HG03045 (cell line): ENCODE results near the gene CTSZ.
"Not testable (repeated sequence)": the region's sequence is repeated elsewhere in the genome, so short reads cannot be mapped to it uniquely, and the experiment has no call there.

ENCODE experiments used
- ATAC-seq: cut with Tn5 transposase; IDR thresholded peaks from one replicate; pipeline ENCODE4 v1.9.1; 2021; ENCODE audit warnings: mild to moderate bottlenecking, moderate library complexity; ENCODE audit not compliant: unreplicated experiment

CTSZ gene

DNA sequence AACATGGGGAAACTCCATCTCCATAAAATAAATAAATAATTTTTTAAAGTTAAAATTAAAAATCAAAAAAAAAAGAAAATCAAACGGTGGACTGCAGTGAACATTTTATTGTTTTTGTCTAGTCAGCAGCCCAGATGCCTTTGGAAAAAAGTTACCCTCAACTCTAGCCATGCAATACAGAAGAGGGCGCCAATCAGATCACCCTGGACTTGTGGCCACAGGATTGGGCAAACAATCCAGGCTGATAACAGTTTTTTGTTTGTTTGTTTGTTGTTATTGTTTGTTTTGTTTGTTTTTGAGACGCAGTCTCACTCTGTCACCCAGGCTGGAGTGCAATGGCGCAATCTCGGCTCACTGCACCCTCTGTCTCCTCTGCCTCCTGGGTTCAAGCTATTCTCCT, 56.5 kb downstream of the CTSZ start:
- no peak for ATAC-seq

DNA sequence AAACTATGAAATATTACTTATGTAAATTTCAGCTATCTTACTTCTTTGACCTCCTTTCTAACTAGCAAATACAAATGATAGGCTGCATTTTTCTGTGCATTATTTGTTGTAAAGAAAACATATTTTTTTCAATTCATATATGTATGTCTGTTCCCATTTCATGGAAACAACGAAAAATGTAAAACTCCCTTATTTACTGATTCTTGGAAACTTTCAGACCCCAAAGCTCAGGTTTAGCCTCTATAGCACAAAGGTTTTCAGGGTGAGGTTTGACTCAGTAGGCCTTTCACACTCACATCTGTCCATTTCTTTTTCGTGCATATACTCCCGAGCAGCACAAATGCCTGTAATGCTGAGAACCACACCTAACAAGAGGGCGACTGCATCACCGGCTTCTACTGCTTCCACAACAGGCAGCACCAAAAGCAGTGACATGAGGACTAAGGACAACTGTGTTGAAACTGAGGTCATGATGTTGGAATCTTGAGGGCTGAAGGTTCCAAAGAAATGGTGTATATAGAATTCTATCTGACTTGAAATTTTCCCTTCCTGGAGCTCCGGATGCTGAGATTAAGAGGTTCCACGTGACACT, 59.2 kb downstream of the CTSZ start:
- ATAC-seq = not testable (repeated sequence)

DNA sequence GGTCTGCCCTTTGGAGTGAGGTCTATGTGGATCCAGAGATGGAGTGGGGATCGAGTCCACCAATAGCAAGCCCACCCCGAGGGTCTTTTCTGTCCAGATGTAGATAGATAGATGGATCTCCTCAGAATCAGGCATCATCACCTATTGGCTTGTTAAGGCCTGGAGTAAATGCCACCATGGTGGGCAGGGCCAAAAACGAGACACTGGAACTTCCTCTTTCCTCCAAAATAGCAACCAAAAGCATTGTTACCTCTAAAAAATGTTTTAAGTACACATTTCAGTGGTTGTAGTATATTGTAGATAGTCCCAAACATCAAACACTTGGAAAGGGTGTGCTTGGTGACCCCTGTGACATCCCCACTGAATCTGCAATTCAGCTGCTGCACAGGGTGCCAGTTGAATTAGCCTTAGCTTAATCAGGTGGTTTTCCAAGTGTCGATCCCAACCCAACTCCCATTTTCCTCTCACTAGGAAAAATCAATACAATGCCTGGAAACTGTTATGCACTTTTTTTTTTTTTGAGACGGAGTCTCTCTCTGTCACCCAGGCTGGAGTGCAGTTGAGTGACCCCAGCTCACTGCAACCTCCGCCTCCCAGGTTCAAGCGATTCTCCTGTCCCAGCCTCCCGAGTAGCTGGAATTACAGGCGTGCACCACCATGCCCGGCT, 61.0 kb downstream of the CTSZ start:
- ATAC-seq = no peak
